ENCODE data around the gene RFNG.

Gene RFNG

GRCh38 chr17:82086941-82087906 is 35.6 kb upstream of the RFNG start:
- Mint-ChIP-seq H3K4me3 (no peak overlapping the region), H3K4me1 (no peaks in the 10 kb centered on the region), H3K36me3 (ENCODE audit: low read depth) (no peaks in the 10 kb centered on the region), H3K9me3 (no peaks in the 10 kb centered on the region), H3K27ac (no peak overlapping the region), H3K27me3 (ENCODE audit: low read depth, poor library complexity) (no peaks in the 10 kb centered on the region)
- TF ChIP-seq, protein P1, sequence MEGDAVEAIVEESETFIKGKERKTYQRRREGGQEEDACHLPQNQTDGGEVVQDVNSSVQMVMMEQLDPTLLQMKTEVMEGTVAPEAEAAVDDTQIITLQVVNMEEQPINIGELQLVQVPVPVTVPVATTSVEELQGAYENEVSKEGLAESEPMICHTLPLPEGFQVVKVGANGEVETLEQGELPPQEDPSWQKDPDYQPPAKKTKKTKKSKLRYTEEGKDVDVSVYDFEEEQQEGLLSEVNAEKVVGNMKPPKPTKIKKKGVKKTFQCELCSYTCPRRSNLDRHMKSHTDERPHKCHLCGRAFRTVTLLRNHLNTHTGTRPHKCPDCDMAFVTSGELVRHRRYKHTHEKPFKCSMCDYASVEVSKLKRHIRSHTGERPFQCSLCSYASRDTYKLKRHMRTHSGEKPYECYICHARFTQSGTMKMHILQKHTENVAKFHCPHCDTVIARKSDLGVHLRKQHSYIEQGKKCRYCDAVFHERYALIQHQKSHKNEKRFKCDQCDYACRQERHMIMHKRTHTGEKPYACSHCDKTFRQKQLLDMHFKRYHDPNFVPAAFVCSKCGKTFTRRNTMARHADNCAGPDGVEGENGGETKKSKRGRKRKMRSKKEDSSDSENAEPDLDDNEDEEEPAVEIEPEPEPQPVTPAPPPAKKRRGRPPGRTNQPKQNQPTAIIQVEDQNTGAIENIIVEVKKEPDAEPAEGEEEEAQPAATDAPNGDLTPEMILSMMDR (IDR thresholded peaks at IDR 0.05), result no peak
- no peak for DNase-seq

DNA sequence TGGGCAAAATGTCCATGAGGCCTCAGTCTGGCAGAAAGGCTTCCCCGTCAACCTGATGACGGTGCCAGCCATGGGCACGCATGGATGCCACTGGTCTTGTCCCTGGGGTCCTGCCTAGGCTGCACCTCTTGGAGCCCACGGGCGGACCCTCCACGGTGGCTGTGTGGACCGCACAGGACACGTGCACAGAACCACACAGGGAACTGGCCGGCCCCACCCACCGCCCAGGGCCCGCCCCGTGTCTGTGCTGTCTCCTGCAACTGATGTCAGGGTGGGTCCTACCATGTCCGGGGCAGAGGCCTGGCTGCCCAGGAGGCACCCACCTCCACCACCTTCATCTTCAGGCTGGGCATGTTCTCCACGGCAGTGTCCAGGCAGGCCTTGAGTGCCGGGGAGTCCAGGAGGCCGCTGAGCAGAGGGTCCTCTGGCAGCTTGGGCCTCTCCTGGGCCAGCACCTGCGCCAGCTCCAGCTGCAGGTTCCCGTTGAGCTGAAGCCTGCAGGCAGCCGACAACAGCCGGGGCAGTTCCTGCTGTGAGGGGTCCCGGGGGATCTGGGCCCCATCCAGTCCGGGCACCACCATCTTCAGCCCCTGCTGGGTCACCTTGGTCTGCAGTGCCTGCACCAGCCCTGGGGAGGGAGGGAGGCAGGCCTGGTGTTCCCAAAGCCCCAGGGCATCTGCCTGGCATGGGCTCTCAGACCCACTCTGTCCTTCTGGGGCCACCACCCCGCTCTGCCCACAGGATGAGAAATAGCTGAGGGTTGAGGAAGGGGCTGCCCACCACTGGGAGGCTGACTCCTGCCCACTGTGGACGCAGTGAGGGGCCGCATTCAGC is 34.5 kb upstream of the RFNG start:
- H3K4me1 Mint-ChIP-seq, result no peaks in the 10 kb centered on the region
- no peak for DNase-seq
- TF ChIP-seq, protein P1 (IDR thresholded peaks at IDR 0.05), result no peak
- H3K36me3 Mint-ChIP-seq (ENCODE audit: low read depth), result no peaks in the 10 kb centered on the region
- no peak overlapping the region for H3K27ac Mint-ChIP-seq
- no peaks in the 10 kb centered on the region for H3K9me3 Mint-ChIP-seq
- no peaks in the 10 kb centered on the region for H3K27me3 Mint-ChIP-seq (ENCODE audit: low read depth, poor library complexity)
- no peak overlapping the region for H3K4me3 Mint-ChIP-seq

- Mint-ChIP-seq H3K36me3 (ENCODE audit: low read depth) (no peaks in the 10 kb centered on the region), H3K4me1 (no peaks in the 10 kb centered on the region), H3K27me3 (ENCODE audit: low read depth, poor library complexity) (no peaks in the 10 kb centered on the region), H3K4me3 (no peak overlapping the region), H3K9me3 (no peaks in the 10 kb centered on the region), H3K27ac (no peak overlapping the region)
- no peak for DNase-seq
- TF ChIP-seq, protein P1 (IDR thresholded peaks at IDR 0.05), result no peak
Measured at GRCh38 chr17:82085031-82085861, 33.6 kb upstream of the RFNG start.

DNA sequence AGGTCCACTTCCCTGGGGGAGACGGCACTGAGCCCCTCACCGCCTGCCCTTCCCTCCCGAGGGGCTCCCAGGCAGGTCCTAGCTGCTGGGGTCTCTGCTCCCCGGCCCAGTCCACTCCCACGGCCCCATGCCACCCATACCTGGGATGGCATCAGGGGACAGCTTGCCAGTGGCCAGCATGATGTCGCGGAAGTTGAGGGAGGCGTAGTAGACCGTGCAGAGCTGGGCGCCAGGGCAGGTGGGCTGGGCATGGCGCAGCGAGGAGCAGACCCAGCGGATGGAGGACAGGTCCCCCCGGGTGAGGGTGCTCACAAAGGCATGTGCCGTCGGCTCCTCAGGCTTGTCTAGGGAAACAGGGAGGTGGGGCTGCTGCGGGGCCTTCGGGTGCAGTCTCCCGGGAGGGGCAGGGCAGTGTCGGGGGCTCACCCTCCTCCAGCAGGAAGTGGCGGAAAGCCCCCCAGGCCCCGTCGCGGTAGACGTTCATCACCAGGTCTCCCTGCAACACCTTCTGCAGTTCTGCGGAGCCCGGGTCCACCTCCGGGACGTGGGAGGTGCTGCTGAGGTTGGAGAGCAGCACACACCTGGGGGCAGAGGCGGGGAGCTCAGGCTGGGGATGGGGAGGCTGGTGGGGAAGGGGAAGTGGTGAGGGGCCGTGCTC is 32.9 kb upstream of the RFNG start:
- no peaks in the 10 kb centered on the region for H3K4me1 Mint-ChIP-seq
- no peak overlapping the region for H3K4me3 Mint-ChIP-seq
- no peaks in the 10 kb centered on the region for H3K9me3 Mint-ChIP-seq
- no peaks in the 10 kb centered on the region for H3K27me3 Mint-ChIP-seq (ENCODE audit: low read depth, poor library complexity)
- DNase-seq, result no peak
- H3K36me3 Mint-ChIP-seq (ENCODE audit: low read depth), result no peaks in the 10 kb centered on the region
- no peak overlapping the region for H3K27ac Mint-ChIP-seq
- TF ChIP-seq, protein P1 (IDR thresholded peaks at IDR 0.05), result no peak

Data from nephron progenitor cell (in vitro differentiated cells).